Thyroid gland (tissue), 4 donors: Measurements from ENCODE around the gene SYNPO2. TPM values are rescaled to one million over a fixed set of nuclear protein-coding genes. Genes with fewer than 3 reads are reported as not detected.

ENCODE experiments used
- DNase-seq, 2 donors: peaks; one replicate each; pipeline ENCODE4 v3.0.0-alpha.2; 2019
- H3K27ac ChIP-seq, 3 donors: fragments of 200-600 bp; sonication (generic); 1 replicate in 2 of 3; 2 replicates in 1 of 3; pipeline ENCODE4 v1.5.1; 2016 to 2019; ENCODE audit warnings: mild to moderate bottlenecking in 1 of 3, moderate library complexity in 1 of 3
- H3K27me3 ChIP-seq: fragments of 200-600 bp; sonication (generic); one replicate; pipeline ENCODE4 v1.5.1; 2019
- H3K36me3 ChIP-seq, 2 donors: fragments of 200-600 bp; sonication (generic); one replicate each; pipeline ENCODE4 v1.5.1; 2016 to 2019
- H3K4me1 ChIP-seq, 2 donors: fragments of 200-600 bp; sonication (generic); one replicate each; pipeline ENCODE4 v1.5.1; 2017 to 2019
- H3K4me3 ChIP-seq, 3 donors: fragments of 200-600 bp; sonication (generic); replicated peaks in 1 of 3; 1 replicate in 2 of 3; 2 replicates in 1 of 3; pipeline ENCODE4 v1.5.1; 2016; ENCODE audit warnings: mild to moderate bottlenecking in 1 of 3
- H3K9me3 ChIP-seq: fragments of 200-600 bp; sonication (generic); one replicate; pipeline ENCODE4 v1.5.1; 2017
- CTCF ChIP-seq, 6 experiments: fragments of 200-600 bp in 3 of 6; fragments of 450-650 bp in 3 of 6; sonication (generic) in 3 of 6; IDR thresholded peaks; one replicate each; pipeline ENCODE4 v1.5.1; 2016 to 2019; ENCODE audit warnings: antibody characterized with exemption in 6 of 6, mild to moderate bottlenecking in 2 of 6, inconsistent platforms in 1 of 6, moderate library complexity in 1 of 6
- POLR2A ChIP-seq, 2 donors: fragments of 450-650 bp; IDR thresholded peaks; one replicate each; pipeline ENCODE4 v1.6.1; 2017; ENCODE audit warnings: antibody characterized with exemption in 2 of 2, mild to moderate bottlenecking in 2 of 2, moderate library complexity in 1 of 2
- WGBS, 2 donors: methylation state at CpG; one replicate each; pipeline ENCODE4 v1.1.5; 2017; 5-methylcytosine and 5-hydroxymethylcytosine counted together
- intact Hi-C: fragments of 100-400 bp; cut with DNase I; formaldehyde crosslinking; loops from one replicate; pipeline ENCODE4 v1.15.1; 2023
- total RNA-seq, 4 donors: library from RNA; depleted of rRNA; stranded (reverse); fragments of >200 nt; gene quantifications; one replicate each; pipeline ENCODE4 v1.2.3, GENCODE V29; 2016

SYNPO2 gene
- total RNA-seq, 4 donors from 2014 or later, result 11.4 to 37.8 (median 23.8) TPM

GRCh38 chr4:118905566-118905965, 16.9 kb downstream of the SYNPO2 start:
- Histone ChIP-seq H3K36me3 (no peaks in the 10 kb centered on the region), H3K9me3 (no peaks in the 10 kb centered on the region), H3K4me3 (no peak overlapping the region), H3K27me3 (no peaks in the 10 kb centered on the region), H3K4me1 (no peaks in the 10 kb centered on the region), H3K27ac (peak overlapping the region in 1 of 3 donors; percentile 31)
- no peak for DNase-seq
- intact Hi-C loops, result no loop called here
- TF ChIP-seq CTCF (IDR thresholded peaks at IDR 0.05) (no peak), POLR2A (IDR thresholded peaks at IDR 0.05) (no peak)
- WGBS, 2 donors, result 54 to 67% methylated on average over 4 of the region's 4 CpGs

- no peaks in the 10 kb centered on the region for H3K9me3 ChIP-seq
- no peak overlapping the region for H3K27ac ChIP-seq
- no peak for TF ChIP-seq CTCF (IDR thresholded peaks at IDR 0.05)
- TF ChIP-seq POLR2A (IDR thresholded peaks at IDR 0.05), result no peak
- intact Hi-C loops, result no loop called here
- no peak overlapping the region for H3K4me3 ChIP-seq
- WGBS, 2 donors, result 79 to 83% methylated on average over 8 of the region's 8 CpGs
- no peaks in the 10 kb centered on the region for H3K4me1 ChIP-seq
- H3K36me3 ChIP-seq, result no peaks in the 10 kb centered on the region
- no peaks in the 10 kb centered on the region for H3K27me3 ChIP-seq
- DNase-seq, result no peak
Measured at GRCh38 chr4:118909173-118909956, 20.7 kb downstream of the SYNPO2 start.

- no peak for DNase-seq
- Histone ChIP-seq H3K27ac (no peak overlapping the region), H3K27me3 (no peaks in the 10 kb centered on the region), H3K9me3 (no peaks in the 10 kb centered on the region), H3K36me3 (no peaks in the 10 kb centered on the region), H3K4me3 (no peak overlapping the region), H3K4me1 (no peaks in the 10 kb centered on the region)
- intact Hi-C loops, result no loop called here
- WGBS, 2 donors, result 95 to 96% methylated on average over 3 of the region's 3 CpGs
- TF ChIP-seq POLR2A (IDR thresholded peaks at IDR 0.05), result no peak
- no peak for TF ChIP-seq CTCF (IDR thresholded peaks at IDR 0.05)
Measured at GRCh38 chr4:118910221-118910620, 21.6 kb downstream of the SYNPO2 start.

GRCh38 chr4:118911238-118911703, 22.6 kb downstream of the SYNPO2 start:
- TF ChIP-seq CTCF (IDR thresholded peaks at IDR 0.05), result no peak
- H3K9me3 ChIP-seq, result no peaks in the 10 kb centered on the region
- no peaks in the 10 kb centered on the region for H3K36me3 ChIP-seq
- H3K27me3 ChIP-seq, result no peaks in the 10 kb centered on the region
- no peak overlapping the region for H3K4me3 ChIP-seq
- H3K27ac ChIP-seq, result no peak overlapping the region
- H3K4me1 ChIP-seq, result no peaks in the 10 kb centered on the region
- DNase-seq, result no peak
- intact Hi-C loops, result no loop called here
- 67 to 75% methylated on average over 3 of the region's 3 CpGs for WGBS, 2 donors

- Histone ChIP-seq H3K27ac (no peak overlapping the region), H3K4me3 (no peak overlapping the region), H3K4me1 (peaks cover 26 to 28% of the 10 kb centered on the region in 2 donors), H3K27me3 (no peaks in the 10 kb centered on the region), H3K9me3 (no peaks in the 10 kb centered on the region), H3K36me3 (no peaks in the 10 kb centered on the region)
- no peak for TF ChIP-seq POLR2A (IDR thresholded peaks at IDR 0.05)
- no peak for TF ChIP-seq CTCF (IDR thresholded peaks at IDR 0.05)
- 95 to 97% methylated on average over 3 of the region's 3 CpGs for WGBS, 2 donors
- intact Hi-C loops, result no loop called here
- DNase-seq, result no peak
Measured at GRCh38 chr4:118915468-118915867, 26.8 kb downstream of the SYNPO2 start.
